Measurements from ENCODE around the gene CABCOCO1.

DNA sequence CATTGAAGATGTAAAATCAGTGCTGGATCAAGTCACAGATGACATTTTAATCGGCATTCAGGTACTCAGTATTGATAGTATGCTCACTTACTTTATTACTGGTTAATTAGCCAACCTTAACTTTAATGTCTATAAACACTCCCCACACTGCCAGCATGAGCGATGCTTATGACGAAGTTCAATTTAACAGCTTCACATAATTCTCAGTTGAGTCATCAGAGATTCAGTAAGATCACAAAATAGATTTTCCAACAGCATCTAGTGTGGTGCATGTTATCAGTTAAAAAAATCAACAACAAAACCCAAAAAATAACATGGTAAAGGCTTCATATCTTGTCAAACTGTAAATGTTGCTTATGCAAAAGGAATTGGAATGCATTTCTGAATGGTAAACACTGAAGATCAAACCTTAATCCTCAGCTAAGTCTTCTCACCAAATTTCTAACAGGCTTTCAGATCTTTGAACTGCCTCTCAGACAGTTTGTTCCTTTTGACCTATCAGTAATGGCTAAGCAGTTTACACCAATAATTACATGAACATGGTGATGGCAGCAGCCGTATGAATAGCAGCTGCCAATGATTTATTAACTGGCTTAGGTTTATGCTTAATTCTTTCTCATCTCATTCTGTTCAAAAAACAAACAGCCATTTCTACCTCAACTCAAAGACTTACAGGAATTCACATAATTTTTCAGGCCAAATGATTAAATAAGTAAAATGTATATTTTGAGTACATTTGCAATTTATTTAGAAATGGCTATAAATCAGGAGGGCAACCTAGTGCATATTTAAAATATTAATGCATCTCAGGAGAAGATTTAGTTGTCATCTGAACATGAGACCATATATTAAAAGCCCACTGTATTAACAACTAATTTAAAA is 98.5 kb downstream of the CABCOCO1 start:
- TF ChIP-seq, protein P1, sequence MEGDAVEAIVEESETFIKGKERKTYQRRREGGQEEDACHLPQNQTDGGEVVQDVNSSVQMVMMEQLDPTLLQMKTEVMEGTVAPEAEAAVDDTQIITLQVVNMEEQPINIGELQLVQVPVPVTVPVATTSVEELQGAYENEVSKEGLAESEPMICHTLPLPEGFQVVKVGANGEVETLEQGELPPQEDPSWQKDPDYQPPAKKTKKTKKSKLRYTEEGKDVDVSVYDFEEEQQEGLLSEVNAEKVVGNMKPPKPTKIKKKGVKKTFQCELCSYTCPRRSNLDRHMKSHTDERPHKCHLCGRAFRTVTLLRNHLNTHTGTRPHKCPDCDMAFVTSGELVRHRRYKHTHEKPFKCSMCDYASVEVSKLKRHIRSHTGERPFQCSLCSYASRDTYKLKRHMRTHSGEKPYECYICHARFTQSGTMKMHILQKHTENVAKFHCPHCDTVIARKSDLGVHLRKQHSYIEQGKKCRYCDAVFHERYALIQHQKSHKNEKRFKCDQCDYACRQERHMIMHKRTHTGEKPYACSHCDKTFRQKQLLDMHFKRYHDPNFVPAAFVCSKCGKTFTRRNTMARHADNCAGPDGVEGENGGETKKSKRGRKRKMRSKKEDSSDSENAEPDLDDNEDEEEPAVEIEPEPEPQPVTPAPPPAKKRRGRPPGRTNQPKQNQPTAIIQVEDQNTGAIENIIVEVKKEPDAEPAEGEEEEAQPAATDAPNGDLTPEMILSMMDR (IDR thresholded peaks at IDR 0.05; ENCODE audit: low read depth, low read length): no peak
- TF ChIP-seq EZH2phosphoT487 (IDR thresholded peaks at IDR 0.05; ENCODE audit: low read depth): no peak
